Neuron (in vitro differentiated cells): Measurements from ENCODE around the gene PCNX2.

ENCODE experiments used
- H2AFZ ChIP-seq: one replicate; pipeline ENCODE4 v1.6.1; 2013; ENCODE audit warnings: low read depth, mild to moderate bottlenecking, inconsistent platforms, low read length, moderate library complexity
- H3K27me3 ChIP-seq: one replicate; pipeline ENCODE4 v1.6.1; 2013; ENCODE audit warnings: low read length; ENCODE audit not compliant: insufficient read depth
- H3K36me3 ChIP-seq: one replicate; pipeline ENCODE4 v1.6.1; 2013; ENCODE audit warnings: low read length; ENCODE audit not compliant: insufficient read depth
- H3K4me1 ChIP-seq: one replicate; pipeline ENCODE4 v1.6.1; 2013; ENCODE audit warnings: low read length; ENCODE audit not compliant: insufficient read depth
- H3K4me3 ChIP-seq: 2 replicates; pipeline ENCODE4 v1.5.1; 2013; ENCODE audit warnings: mild to moderate bottlenecking, low read length, moderate library complexity
- H3K9me3 ChIP-seq: one replicate; pipeline ENCODE4 v1.6.1; 2013; ENCODE audit warnings: low read length

The PCNX2 gene

DNA sequence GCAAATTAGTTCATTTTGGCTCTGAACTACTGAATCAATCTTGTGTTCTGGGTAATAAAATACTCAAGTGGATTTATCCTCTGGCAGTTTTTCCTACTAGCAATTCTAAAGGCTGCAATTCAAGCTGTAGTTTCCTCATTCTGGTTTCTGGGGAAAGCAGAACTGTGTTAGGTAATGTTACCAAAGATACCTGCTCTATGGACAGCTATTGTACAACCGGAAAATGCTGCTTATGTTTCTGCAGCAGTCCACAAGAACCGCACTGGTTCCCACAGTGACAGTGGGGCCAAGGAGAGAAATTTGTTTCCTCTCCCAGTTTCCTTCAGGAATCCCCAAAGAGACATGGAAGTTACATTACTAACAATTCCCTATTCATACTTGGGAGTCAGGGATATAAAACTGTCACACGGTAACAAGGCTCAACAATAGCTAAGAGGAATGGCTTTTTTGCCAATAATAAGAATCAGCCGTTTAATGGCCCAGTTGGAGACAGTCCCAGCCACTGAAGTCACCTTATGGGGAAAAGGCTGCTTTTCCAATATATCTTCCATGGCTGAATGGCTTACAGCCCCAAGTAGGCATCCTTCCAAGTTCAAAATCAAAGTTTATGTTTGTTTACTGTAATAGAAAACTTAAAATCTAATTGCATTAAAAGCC, 52.6 kb downstream of the PCNX2 start:
- Histone ChIP-seq H3K4me3 (no peak overlapping the region), H2AFZ (no peak overlapping the region), H3K4me1 (no peaks in the 10 kb centered on the region), H3K27me3 (no peaks in the 10 kb centered on the region), H3K36me3 (no peaks in the 10 kb centered on the region), H3K9me3 (no peaks in the 10 kb centered on the region)

DNA sequence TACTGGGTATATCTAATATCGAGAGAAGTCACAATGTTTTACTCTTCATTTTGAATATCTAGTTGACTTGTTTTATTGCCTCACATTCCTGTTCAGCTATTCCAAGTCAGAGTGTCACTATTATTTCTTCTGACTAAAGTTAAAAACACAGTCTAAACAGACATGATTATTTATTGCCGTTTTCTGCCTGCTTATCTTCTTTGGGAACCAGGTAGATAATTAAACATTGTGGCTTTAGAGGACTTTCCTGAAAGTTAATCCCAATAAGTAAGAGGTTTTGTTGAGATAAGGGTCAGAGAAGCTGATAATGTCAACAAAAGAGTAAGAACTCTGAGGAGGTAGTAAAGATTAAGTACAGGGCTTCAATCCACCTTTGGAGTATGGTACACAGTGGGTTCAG, 53.8 kb downstream of the PCNX2 start:
- Histone ChIP-seq H3K4me1 (no peaks in the 10 kb centered on the region), H3K27me3 (no peaks in the 10 kb centered on the region), H3K4me3 (no peak overlapping the region), H2AFZ (no peak overlapping the region), H3K9me3 (no peaks in the 10 kb centered on the region), H3K36me3 (no peaks in the 10 kb centered on the region)

DNA sequence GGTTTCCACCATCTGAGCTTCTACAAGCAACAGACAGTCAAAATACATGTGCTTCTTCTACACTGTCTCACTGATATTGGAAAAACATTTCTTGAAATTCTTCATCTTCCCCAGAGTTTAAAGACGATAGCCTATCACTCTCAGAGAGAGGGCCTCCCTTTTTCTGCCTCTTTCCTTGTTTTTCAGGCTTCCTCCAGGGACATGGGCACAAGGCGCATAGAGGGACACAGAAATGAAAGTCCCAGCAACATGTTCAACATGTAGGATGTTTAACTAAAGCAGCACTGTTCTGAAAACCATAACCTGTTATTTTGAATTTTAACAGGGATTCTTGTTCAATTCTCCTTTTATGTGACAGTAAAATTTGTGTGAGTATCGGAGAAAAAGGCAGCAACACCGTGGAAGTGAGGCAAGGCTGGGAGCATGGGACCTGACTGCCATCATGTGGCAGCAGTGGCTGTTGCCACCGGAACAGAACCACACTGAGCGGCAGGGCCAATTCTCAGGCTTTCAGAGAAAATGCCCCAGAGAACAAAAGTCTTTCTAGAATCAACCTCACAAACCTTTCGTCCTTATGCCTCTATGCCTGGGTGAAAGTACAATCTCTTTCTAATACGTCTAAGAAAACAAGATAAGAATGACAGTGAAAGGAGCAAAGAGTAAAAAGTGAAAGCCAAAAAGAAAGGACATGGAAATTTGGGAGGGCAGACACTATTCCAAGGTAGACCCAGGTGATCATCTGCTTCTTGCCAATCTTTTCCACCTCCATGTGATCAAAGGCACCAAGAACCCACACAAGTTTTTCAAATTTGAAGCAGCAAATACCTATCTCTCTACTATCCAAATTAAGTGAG, 54.5 kb downstream of the PCNX2 start:
- H3K27me3 ChIP-seq = no peaks in the 10 kb centered on the region
- H2AFZ ChIP-seq = no peak overlapping the region
- H3K36me3 ChIP-seq = no peaks in the 10 kb centered on the region
- H3K4me1 ChIP-seq = no peaks in the 10 kb centered on the region
- no peaks in the 10 kb centered on the region for H3K9me3 ChIP-seq
- H3K4me3 ChIP-seq = no peak overlapping the region

DNA sequence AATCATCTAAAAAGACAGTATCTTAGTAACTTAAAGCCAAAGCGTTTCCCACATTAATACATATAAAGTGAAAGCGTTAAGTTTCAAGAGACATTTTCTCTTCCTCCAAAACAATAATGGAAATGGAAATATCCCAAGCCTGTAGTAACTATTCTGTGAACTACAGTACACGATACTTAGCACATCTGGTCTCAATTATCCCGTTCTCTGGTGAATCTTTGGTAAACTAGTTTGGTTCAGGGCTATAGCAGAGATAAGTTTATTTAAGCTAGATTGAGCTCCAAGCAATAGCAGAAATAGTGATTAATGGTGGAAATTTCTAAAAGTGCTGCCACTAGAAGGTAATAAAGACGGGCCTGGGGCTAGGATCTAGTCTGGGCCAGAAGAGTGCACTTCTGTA, 55.2 kb downstream of the PCNX2 start:
- Histone ChIP-seq H3K36me3 (no peaks in the 10 kb centered on the region), H3K4me1 (no peaks in the 10 kb centered on the region), H3K4me3 (no peak overlapping the region), H2AFZ (no peak overlapping the region), H3K9me3 (no peaks in the 10 kb centered on the region), H3K27me3 (no peaks in the 10 kb centered on the region)

DNA sequence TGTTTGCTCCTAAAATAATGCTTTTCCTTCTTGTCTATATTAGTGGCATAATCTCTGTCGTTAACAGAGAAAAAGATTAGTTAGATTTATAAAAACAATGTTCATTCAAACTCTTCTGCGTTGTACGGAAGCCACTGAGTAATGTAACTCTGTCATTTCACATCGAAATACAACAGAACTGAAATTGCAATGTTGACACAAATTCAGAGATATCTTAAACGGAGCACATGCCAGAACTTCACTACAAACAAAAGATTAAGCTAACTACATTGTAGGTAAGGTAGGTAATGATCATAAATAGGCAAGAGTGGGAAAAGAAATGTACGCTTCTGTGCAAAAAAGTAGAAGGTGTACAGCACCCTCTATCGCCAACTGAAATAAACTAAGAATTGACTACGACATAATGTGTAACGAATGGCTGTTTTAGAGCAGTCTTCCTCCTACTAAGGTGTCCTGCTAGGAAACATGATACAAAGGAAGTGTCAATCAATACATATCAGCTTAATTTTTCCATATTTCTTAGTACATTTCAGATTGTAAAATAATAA, 56.6 kb downstream of the PCNX2 start:
- H2AFZ ChIP-seq = no peak overlapping the region
- H3K4me3 ChIP-seq = no peak overlapping the region
- no peaks in the 10 kb centered on the region for H3K27me3 ChIP-seq
- H3K9me3 ChIP-seq = no peaks in the 10 kb centered on the region
- H3K36me3 ChIP-seq = no peaks in the 10 kb centered on the region
- no peaks in the 10 kb centered on the region for H3K4me1 ChIP-seq

DNA sequence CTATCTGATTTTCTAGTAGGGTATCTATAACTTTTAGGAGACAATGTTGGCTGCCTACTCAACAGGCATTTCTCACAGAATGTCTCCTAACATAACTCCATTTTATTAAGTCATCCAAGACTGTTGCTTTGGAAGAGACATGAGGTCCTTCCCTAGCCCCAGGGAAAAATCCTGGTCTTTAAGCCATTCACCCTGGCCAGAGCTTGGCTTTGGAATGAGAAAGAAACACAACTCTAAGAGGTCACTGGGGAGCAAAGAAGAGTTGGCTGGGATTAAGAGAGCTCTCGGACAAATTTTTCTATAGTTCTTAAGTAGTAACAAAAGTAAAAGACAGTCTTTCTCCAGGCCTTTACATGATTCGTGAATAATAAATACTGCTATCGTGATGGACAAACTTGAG, 57.9 kb downstream of the PCNX2 start:
- no peaks in the 10 kb centered on the region for H3K36me3 ChIP-seq
- H3K4me1 ChIP-seq = no peaks in the 10 kb centered on the region
- no peaks in the 10 kb centered on the region for H3K9me3 ChIP-seq
- H3K4me3 ChIP-seq = no peak overlapping the region
- no peaks in the 10 kb centered on the region for H3K27me3 ChIP-seq
- H2AFZ ChIP-seq = no peak overlapping the region

DNA sequence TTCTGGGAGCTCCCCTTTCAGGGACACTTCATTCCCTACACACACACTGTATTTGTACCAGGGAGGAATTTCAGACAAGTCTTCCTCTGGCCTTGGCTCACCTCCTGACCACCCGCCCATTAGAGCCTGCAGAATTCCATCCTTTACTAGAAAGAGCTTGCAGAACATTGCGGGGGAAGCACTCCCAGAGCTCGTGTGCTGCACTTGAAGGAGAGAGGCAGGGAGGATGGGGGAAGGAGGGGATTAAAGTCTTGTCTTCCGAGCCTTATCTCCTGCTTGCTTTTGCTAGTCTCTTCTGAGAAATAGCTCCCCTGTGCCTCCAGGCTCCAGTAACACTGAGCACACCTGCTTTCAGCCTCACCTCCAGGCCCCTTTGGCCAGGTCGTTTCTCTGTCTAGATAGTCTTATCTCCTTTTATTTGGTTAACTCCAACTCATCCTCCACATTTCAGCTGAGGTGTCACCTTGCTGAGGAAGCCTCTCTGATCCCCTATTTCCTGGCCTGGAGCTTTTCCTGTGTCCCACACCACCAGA, 62.0 kb downstream of the PCNX2 start:
- no peaks in the 10 kb centered on the region for H3K4me1 ChIP-seq
- H3K36me3 ChIP-seq = no peaks in the 10 kb centered on the region
- no peak overlapping the region for H2AFZ ChIP-seq
- H3K27me3 ChIP-seq = no peaks in the 10 kb centered on the region
- H3K9me3 ChIP-seq = no peaks in the 10 kb centered on the region
- H3K4me3 ChIP-seq = no peak overlapping the region

DNA sequence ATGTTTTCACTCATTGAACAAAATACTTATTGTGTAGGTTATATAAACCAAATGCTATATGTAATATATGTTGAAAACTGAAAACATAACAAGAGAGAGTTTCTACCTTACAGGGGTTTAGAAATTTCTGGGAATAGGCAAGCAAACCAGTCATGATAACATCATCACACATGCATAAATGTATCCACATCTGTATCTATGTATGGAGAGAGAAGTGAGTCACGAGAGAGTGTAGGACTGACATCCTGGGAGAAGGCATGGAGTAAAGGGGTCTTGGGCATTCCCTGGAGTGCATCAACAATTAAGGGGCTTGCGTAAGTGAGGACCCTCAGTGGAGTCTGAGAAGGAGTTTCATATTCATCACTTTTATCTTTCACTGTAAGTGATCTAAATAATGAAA, 65.5 kb downstream of the PCNX2 start:
- no peaks in the 10 kb centered on the region for H3K27me3 ChIP-seq
- H3K4me3 ChIP-seq = no peak overlapping the region
- no peak overlapping the region for H2AFZ ChIP-seq
- no peaks in the 10 kb centered on the region for H3K9me3 ChIP-seq
- H3K36me3 ChIP-seq = no peaks in the 10 kb centered on the region
- no peaks in the 10 kb centered on the region for H3K4me1 ChIP-seq

DNA sequence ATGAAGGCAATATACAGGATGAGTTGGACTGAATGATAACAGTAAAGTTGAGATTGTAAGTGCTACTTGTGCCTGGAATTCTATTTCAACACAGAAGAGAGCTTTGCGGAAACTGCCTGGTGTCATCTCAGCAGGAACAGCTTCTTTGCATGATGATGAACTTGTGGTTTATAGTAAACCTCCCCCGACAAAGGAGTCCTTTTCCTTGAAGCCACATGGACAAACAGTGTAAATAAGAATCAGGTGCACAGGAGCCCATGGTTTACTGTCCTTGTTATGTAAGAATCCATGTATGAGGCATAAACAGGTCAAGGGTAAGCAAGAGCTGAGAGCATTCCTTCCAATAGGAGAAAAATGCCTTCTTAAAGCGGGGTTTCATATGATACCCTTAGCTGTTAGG, 66.2 kb downstream of the PCNX2 start:
- Histone ChIP-seq H3K4me1 (no peaks in the 10 kb centered on the region), H2AFZ (no peak overlapping the region), H3K36me3 (no peaks in the 10 kb centered on the region), H3K4me3 (no peak overlapping the region), H3K27me3 (no peaks in the 10 kb centered on the region), H3K9me3 (no peaks in the 10 kb centered on the region)

DNA sequence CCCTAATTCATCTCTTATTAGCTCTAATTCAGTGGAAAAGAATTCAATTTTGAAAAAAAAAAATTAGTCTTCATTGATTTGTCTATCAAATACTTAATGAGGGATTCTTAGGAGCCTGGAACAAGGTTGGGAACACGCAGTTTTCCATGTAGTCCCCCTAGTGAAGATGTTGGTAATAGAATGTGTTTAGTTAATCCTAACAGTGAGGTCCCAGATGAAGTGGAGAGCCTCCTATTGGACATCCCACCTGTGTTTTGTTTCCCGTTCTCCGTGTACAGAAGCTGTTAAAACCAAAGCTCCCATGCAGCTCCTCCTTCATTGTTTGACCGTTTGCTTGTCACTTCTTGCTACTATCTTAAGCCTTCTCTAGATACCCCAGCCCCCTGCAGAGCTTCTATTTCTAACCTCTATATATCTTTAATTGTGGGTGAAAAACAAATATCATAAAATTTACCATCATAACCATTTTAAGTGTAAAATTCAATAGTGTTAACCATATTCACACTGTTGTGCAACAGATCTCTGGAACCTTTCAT, 67.5 kb downstream of the PCNX2 start:
- H2AFZ ChIP-seq = no peak overlapping the region
- no peak overlapping the region for H3K4me3 ChIP-seq
- no peaks in the 10 kb centered on the region for H3K36me3 ChIP-seq

DNA sequence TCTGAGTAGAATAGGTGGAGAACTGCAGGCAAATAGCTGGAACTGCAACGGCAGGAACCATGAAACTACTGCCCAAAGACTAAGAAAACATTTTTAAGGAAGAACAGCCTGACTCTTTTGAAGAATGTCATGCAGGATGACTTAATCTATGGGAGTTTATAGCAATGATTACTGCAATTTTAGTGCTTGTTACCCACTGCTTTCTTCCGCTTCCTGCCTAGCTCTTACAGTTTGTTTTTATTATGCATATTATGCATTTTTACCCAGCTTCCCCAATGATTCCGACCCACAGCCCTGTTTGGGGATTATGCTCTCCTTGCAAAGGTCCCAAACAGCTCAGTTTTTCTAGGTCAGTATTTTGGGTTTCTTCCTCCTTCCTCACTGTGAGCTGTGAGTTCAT, 71.2 kb downstream of the PCNX2 start:
- peaks cover 7% of the 10 kb centered on the region for H3K9me3 ChIP-seq
- H3K36me3 ChIP-seq = peaks cover 7% of the 10 kb centered on the region
- H2AFZ ChIP-seq = no peak overlapping the region
- H3K4me1 ChIP-seq = no peaks in the 10 kb centered on the region
- no peaks in the 10 kb centered on the region for H3K27me3 ChIP-seq
- H3K4me3 ChIP-seq = no peak overlapping the region

More for the DNA sequence above, 67.5 kb downstream of the PCNX2 start:
- no peaks in the 10 kb centered on the region for H3K4me1 ChIP-seq
- no peaks in the 10 kb centered on the region for H3K9me3 ChIP-seq
- H3K27me3 ChIP-seq = no peaks in the 10 kb centered on the region

DNA sequence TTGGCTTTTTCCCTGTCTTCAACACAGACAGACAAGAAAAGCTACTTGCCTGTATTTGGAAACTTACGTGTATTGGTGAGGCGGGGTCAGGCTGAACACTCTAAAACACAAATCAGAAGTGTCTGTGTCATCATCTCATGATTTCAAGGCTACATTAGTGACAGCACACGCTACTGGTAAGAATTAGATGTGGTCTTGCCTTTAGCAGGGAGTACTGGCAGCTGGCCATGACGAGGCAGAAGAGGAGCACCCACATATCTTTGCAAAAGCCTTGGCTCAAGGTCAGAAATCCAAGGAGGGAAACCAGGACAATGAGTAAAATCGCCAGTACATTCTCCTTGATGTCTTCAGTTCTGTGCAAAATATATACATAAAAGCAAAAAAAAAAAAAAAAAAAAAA, 77.7 kb downstream of the PCNX2 start:
- Histone ChIP-seq H3K4me1 (no peaks in the 10 kb centered on the region), H2AFZ (no peak overlapping the region), H3K27me3 (no peaks in the 10 kb centered on the region), H3K9me3 (peaks cover 12% of the 10 kb centered on the region), H3K36me3 (peaks cover 7% of the 10 kb centered on the region), H3K4me3 (no peak overlapping the region)

DNA sequence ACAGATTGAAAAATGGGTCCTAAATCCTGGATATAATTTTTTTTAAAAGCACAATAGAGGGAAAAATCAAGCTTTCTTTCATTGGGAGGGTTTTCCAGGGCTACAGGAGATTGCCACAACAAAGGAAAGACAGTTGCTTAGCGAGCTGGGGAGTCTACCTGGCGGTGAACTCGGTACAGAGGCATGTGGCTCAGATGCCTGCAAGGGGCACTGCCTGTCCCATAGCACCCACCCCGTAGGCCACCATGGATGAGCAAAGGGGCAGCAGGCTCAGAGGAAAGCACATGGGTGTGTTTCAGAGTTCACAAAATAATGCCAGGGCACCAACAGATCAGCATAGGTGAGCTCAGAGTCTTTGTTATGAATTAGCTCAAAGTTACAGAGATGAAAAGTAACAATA, 79.5 kb downstream of the PCNX2 start:
- H3K27me3 ChIP-seq = no peaks in the 10 kb centered on the region
- no peaks in the 10 kb centered on the region for H3K4me1 ChIP-seq
- H2AFZ ChIP-seq = no peak overlapping the region
- no peak overlapping the region for H3K4me3 ChIP-seq
- peaks cover 7% of the 10 kb centered on the region for H3K36me3 ChIP-seq
- peaks cover 12% of the 10 kb centered on the region for H3K9me3 ChIP-seq
